Right lobe of liver (tissue), 6 donors: ENCODE measurements around the gene POT1. TPM values are rescaled to one million over a fixed set of nuclear protein-coding genes. Genes with fewer than 3 reads are reported as not detected.

ENCODE experiments used
- ATAC-seq, 4 donors: fragments of 200-7000 bp; cut with Tn5 transposase; one replicate each; pipeline ENCODE4 v1.9.1; 2020; ENCODE audit warnings: mild to moderate bottlenecking in 4 of 4, moderate library complexity in 4 of 4
- DNase-seq, 3 donors: peaks; one replicate each; pipeline ENCODE4 v3.0.0-alpha.2; 2020
- H3K27ac ChIP-seq, 3 donors: fragments of 200-600 bp; one replicate each; pipeline ENCODE4 v1.8.0; 2022
- H3K27me3 ChIP-seq, 2 donors: fragments of 200-600 bp; one replicate each; pipeline ENCODE4 v1.8.0; 2022
- H3K36me3 ChIP-seq, 4 donors: fragments of 200-600 bp; sonication (generic) in 1 of 4; one replicate each; pipeline versions ENCODE4 v1.5.1 to v1.8.0; 2017 to 2022; ENCODE audit warnings: control low read depth in 1 of 4
- H3K4me1 ChIP-seq, 4 donors: fragments of 200-600 bp; sonication (generic) in 1 of 4; one replicate each; pipeline versions ENCODE4 v1.5.1 to v1.8.0; 2017 to 2022; ENCODE audit warnings: control low read depth in 1 of 4
- H3K4me3 ChIP-seq, 3 donors: fragments of 200-600 bp; one replicate each; pipeline ENCODE4 v1.8.0; 2022
- H3K9me3 ChIP-seq, 4 donors: fragments of 200-600 bp; sonication (generic) in 1 of 4; one replicate each; pipeline versions ENCODE4 v1.5.1 to v1.8.0; 2017 to 2022; ENCODE audit warnings: control low read depth in 1 of 4
- POLR2A ChIP-seq: fragments of 450-650 bp; IDR thresholded peaks from one replicate; pipeline ENCODE4 v1.6.1; 2017; ENCODE audit warnings: antibody characterized with exemption, mild to moderate bottlenecking
- WGBS: methylation state at CpG from one replicate; pipeline ENCODE4 v1.1.6; 2018; ENCODE audit warnings: low coverage, low lambda C conversion rate; ENCODE audit not compliant: insufficient coverage; ENCODE audit errors: missing lambda C conversion rate; 5-methylcytosine and 5-hydroxymethylcytosine counted together
- intact Hi-C, 2 donors: fragments of 100-400 bp; cut with DNase I; formaldehyde crosslinking; loops; one replicate each; pipeline versions ENCODE4 v1.11.2 to v1.14.1; 2022
- total RNA-seq, 6 experiments: library from RNA; depleted of rRNA in 2 of 6; stranded (reverse); fragments of >200 nt in 2 of 6; fragmentation: NEBNext Ultra II Directional in 3 of 6; extraction: Animal tissue kit (Norgen Biotek cat#: 25700) in 3 of 6; gene quantifications; one replicate each; pipeline versions ENCODE4 v1.1.0 to v1.2.4, GENCODE V29; 2016 to 2023
- TF ChIP-seq, protein P1 (sequence below), 4 donors: fragments of 200-600 bp in 3 of 4; fragments of 450-650 bp in 1 of 4; IDR thresholded peaks; one replicate each; pipeline versions ENCODE4 v1.5.1 to v1.8.0; 2016 to 2022; ENCODE audit warnings: antibody characterized with exemption in 4 of 4, mild to moderate bottlenecking in 2 of 4
- donor health status: DM: no; HTN: yes; CAD: no.
- donor health status: DM: no; HTN: no; CAD: no.
- donor health status: DM: no; HTN: no; CAD: no.
- donor health status: DM: no; HTN: yes; CAD: no.
- donor health status: DM: no; HTN: yes; CAD: no.

POT1 gene
- total RNA-seq, 6 experiments from 2014 or later = 7.8 to 12.4 (median 10.0) TPM

DNA sequence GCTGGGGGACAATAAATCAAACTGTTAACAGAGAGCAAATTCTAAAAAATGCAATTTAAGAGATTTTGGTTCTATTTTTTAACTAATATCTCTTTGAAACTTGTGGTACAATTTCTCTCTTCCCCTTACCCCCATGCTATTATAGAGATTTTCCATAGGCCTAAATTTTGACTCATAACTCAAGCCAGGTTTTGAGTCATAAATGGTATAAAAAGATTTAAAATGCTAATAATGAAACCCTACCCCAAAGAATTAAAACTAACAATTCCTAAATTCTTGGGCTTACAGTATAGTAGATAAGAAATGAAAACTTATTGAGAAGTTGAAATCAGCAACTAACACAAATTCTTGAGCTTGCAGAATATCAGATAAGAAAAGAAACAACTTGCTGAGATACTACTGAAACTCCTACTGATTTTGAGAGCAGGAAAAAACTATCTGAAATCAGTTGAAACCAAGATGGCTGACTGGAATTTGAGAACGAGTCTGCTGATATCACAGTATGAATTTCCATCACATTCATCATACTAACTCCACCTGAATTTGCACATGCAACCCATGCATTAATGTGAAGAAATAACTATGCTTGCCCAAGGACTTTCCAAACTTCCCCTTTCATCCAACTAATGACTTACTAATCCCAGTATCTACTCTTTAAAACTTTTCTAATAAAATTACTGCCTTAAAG is 36.3 kb downstream of the POT1 start:
- no peak for DNase-seq
- intact Hi-C loops = no loop called here
- Histone ChIP-seq H3K36me3 (peaks cover 0 to 13% (median 4%) of the 10 kb centered on the region in 4 donors), H3K4me3 (no peak overlapping the region), H3K9me3 (no peaks in the 10 kb centered on the region), H3K4me1 (no peaks in the 10 kb centered on the region), H3K27ac (no peak overlapping the region), H3K27me3 (no peaks in the 10 kb centered on the region)
- no peak for ATAC-seq
- TF ChIP-seq POLR2A = no peak
- TF ChIP-seq, protein P1, sequence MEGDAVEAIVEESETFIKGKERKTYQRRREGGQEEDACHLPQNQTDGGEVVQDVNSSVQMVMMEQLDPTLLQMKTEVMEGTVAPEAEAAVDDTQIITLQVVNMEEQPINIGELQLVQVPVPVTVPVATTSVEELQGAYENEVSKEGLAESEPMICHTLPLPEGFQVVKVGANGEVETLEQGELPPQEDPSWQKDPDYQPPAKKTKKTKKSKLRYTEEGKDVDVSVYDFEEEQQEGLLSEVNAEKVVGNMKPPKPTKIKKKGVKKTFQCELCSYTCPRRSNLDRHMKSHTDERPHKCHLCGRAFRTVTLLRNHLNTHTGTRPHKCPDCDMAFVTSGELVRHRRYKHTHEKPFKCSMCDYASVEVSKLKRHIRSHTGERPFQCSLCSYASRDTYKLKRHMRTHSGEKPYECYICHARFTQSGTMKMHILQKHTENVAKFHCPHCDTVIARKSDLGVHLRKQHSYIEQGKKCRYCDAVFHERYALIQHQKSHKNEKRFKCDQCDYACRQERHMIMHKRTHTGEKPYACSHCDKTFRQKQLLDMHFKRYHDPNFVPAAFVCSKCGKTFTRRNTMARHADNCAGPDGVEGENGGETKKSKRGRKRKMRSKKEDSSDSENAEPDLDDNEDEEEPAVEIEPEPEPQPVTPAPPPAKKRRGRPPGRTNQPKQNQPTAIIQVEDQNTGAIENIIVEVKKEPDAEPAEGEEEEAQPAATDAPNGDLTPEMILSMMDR (IDR thresholded peaks at IDR 0.05) = no peak
- WGBS = 93% methylated on average over 1 of the region's 1 CpG

DNA sequence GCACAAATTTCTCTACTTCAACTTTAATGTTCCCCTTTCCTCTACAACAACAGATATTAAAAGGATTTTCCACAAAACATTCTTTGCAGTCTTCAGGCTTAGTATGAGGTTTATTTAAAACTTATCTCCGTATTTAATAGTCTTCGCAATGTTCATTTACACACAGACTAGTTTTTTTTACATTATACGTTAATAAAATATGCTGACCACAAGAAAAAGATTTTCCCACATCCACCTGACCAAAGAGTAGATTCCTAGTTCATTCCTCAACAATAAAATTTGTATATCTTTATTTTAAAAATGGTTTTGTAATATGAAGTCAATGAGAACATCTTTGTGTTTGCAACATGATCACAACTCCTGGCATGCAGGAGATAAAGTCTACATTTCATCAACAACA is 42.4 kb downstream of the POT1 start:
- no peak for TF ChIP-seq POLR2A
- TF ChIP-seq, protein P1 (IDR thresholded peaks at IDR 0.05) = no peak
- WGBS = 95% methylated on average over 3 of the region's 3 CpGs
- H3K27ac ChIP-seq = no peak overlapping the region
- intact Hi-C loops = no loop called here
- H3K36me3 ChIP-seq = peaks cover 0 to 11% (median 4%) of the 10 kb centered on the region in 4 donors
- no peak overlapping the region for H3K4me3 ChIP-seq
- H3K4me1 ChIP-seq = no peaks in the 10 kb centered on the region
- H3K9me3 ChIP-seq = no peaks in the 10 kb centered on the region
- ATAC-seq (no peak), DNase-seq (no peak)
- H3K27me3 ChIP-seq = no peaks in the 10 kb centered on the region

DNA sequence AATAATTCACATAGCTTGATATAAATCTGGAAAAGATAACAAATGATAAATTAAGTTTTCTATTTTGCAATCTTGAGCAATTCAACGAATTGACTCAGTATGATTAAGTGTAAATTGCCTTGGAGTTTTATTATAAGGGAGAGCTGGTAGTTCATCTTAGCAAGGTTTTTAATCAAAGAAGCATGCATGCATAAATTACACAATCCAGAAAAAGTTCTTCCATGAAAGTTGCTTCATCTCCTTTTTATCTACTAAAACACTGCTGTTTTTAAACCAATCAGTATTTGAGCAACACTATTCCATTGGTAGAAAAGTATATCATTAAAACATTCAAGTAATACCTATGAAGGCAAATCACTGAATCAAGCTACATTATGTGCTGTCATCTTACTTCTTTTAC is 47.6 kb downstream of the POT1 start:
- Histone ChIP-seq H3K4me3 (no peak overlapping the region), H3K4me1 (no peaks in the 10 kb centered on the region), H3K27me3 (no peaks in the 10 kb centered on the region), H3K27ac (no peak overlapping the region), H3K36me3 (no peaks in the 10 kb centered on the region), H3K9me3 (no peaks in the 10 kb centered on the region)
- DNase-seq = no peak
- WGBS = 85% methylated on average over 1 of the region's 1 CpG
- intact Hi-C loops = no loop called here
- TF ChIP-seq POLR2A = no peak
- TF ChIP-seq, protein P1 (IDR thresholded peaks at IDR 0.05) = no peak
- ATAC-seq = no peak

DNA sequence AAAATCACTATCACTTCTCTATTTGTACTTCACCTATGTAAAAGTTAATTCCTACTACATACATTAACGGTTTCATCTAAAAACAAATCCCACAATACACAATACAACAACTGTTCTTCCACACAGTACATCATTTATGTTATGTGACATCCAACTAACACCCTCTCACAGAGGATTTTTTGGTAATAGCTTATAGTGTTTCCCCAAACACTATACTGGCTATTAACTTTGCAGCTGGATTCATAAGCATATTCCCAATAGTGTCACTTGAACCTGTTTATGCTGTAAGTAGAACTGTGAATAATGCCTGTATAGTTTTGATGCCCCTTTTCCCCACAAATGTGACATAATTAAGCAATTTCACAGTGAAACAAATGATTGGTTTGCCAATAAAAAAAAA is 49.9 kb downstream of the POT1 start:
- Histone ChIP-seq H3K36me3 (no peaks in the 10 kb centered on the region), H3K4me1 (no peaks in the 10 kb centered on the region), H3K27me3 (no peaks in the 10 kb centered on the region), H3K4me3 (no peak overlapping the region), H3K27ac (no peak overlapping the region), H3K9me3 (no peaks in the 10 kb centered on the region)
- 79% methylated on average over 1 of the region's 1 CpG for WGBS
- DNase-seq = no peak
- no peak for TF ChIP-seq POLR2A
- TF ChIP-seq, protein P1 (IDR thresholded peaks at IDR 0.05) = no peak
- intact Hi-C loops = no loop called here
- ATAC-seq = no peak
